ENCODE data around the gene KRTAP9-8. TPM values are rescaled to one million over a fixed set of nuclear protein-coding genes. Genes with fewer than 3 reads are reported as not detected.
"Not testable (repeated sequence)": the region's sequence is repeated elsewhere in the genome, so short reads cannot be mapped to it uniquely, and the experiment has no call there.

The KRTAP9-8 gene, protein sequence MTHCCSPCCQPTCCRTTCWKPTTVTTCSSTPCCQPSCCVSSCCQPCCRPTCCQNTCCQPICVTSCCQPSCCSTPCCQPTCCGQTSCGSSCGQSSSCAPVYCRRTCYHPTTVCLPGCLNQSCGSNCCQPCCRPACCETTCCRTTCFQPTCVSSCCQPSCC
- total RNA-seq, result not detected

GRCh38 chr17:41237949-41238437 lies at the start of gene KRTAP9-8:
TSS of gene KRTAP9-8 (plus strand) at chr17:41237999. CDS start at chr17:41238052, 53 bp downstream.
- DNase-seq (ENCODE audit: low spot score); ATAC-seq (ENCODE audit: low FRiP score): not testable (repeated sequence)

GRCh38 chr17:41189837-41190318 lies 47.9 kb upstream of the KRTAP9-8 start, which contains the start of gene KRTAP9-1:
TSS of gene KRTAP9-1 (plus strand) at chr17:41189887. CDS start at chr17:41189887, 0 bp downstream.
- DNase-seq (ENCODE audit: low spot score); ATAC-seq (ENCODE audit: low FRiP score): not testable (repeated sequence)

- DNase-seq (ENCODE audit: low spot score) (no peak), ATAC-seq (ENCODE audit: low FRiP score) (no peak)
- TF ChIP-seq CTCF (IDR thresholded peaks at IDR 0.05), result no peak
These were observed 47.5 kb upstream of the KRTAP9-8 start for GRCh38 chr17:41190328-41190727.

DNA sequence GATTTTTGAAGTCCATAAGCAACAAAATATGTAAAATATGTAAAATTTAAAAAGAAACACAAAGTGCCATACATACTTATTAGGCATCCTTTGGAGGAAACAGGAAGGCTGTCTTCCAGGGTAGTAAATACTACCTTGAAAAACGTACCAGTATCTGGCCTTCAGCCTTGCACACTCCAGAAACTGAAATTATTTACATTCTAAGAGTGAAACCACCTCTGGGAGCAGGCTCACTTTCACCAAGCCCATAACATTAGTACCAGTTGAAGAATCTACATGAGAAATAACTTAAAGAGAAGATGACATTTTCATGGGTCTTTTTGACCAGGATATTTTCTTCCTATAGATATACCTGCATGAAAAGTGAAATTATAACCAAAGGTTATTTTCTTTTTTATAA lies 41.7 kb upstream of the KRTAP9-8 start:
- no peak for TF ChIP-seq CTCF (IDR thresholded peaks at IDR 0.05)
- DNase-seq (ENCODE audit: low spot score) (no peak), ATAC-seq (ENCODE audit: low FRiP score) (no peak)

DNA sequence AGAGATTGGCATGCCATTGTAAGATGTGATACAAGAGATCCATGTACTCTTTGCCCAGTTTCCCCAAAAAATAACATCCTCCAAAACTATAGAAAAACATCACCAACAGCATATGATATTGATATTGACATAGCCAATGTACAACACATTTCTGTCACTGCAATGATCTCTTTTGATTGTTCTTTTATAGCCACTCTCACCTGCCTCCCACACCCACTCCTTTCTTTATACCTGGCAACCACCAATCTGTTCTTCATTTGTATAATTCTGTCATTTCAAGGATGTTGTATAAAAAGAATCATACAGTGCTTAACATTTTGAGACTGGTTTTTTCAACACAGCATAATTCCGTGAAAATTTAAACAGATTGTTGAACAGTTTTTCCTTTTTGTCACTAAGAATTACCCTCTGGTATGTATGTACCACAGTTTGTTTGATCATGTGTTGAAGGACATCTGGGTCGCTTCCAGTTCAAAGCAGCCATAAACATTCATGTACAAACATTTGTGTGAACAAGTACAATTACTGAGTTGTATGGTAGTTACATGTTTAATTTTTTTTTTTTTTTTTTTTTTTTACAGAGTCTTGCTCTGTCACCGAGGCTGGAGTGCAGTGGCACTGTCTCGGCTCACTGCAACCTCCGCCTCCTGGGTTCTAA lies 38.2 kb upstream of the KRTAP9-8 start:
- ATAC-seq (ENCODE audit: low FRiP score), result no peak
- DNase-seq (ENCODE audit: low spot score), result no peak
- TF ChIP-seq CTCF (IDR thresholded peaks at IDR 0.05), result no peak

DNA sequence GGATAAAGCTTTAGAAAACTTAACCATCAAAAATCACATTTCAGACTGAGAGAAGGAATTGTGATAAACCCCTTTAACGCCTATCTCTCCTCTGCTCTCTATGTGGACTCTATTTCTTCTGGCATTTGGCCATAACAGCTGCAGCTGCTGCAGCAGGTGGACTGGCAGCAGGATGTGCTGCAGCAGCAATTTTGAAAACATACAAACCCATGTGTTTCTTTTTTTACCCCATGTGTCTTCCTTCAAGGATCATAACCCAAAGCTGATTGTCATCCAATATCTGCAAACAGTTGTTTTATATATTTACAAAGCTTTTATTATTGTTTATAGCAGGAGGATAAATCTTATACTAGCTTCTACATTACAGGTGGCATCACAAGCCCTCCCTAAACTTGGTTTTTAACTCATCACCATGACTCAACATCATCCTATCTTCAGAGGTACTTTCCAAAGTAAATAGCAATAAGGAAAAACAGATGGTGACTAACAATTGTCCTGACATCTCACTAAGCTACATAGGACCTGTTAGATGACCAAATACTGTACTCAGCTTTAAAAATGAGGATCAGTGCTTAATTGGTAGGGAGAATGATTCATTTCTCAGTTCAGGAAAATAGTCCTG lies 25.8 kb upstream of the KRTAP9-8 start:
- DNase-seq (ENCODE audit: low spot score), result no peak
- no peak for ATAC-seq (ENCODE audit: low FRiP score)
- no peak for TF ChIP-seq CTCF (IDR thresholded peaks at IDR 0.05)

- TF ChIP-seq CTCF (IDR thresholded peaks at IDR 0.05), result no peak
- no peak for ATAC-seq (ENCODE audit: low FRiP score)
- no peak for DNase-seq (ENCODE audit: low spot score)
These were observed 25.2 kb upstream of the KRTAP9-8 start for GRCh38 chr17:41212524-41213169.
